Measurements from ENCODE around the gene TICRR.
A peak's percentile ranks its signal among the peaks of the same experiment; 100 is the strongest.

TICRR gene

DNA sequence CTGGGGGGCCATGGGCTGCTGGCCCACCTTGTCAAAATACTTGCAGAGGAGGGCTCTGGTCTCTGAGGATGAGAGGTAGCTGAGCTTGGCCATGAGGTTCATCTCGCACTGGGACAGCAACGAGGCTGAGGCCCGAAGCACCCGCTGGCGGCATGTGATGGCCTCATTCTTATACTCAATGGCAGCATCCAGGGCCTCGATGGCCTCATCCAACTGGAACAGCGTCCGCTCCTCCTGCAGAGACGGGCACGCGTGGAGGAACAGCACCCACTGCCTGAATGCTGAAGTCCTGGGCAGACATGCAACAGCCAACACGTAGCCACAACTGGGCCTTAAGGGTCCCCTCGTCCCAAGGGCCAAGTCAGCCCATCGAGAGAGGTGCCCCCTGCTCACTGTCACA lies 55.0 kb downstream of the TICRR start:
- DNase-seq = no peak

DNA sequence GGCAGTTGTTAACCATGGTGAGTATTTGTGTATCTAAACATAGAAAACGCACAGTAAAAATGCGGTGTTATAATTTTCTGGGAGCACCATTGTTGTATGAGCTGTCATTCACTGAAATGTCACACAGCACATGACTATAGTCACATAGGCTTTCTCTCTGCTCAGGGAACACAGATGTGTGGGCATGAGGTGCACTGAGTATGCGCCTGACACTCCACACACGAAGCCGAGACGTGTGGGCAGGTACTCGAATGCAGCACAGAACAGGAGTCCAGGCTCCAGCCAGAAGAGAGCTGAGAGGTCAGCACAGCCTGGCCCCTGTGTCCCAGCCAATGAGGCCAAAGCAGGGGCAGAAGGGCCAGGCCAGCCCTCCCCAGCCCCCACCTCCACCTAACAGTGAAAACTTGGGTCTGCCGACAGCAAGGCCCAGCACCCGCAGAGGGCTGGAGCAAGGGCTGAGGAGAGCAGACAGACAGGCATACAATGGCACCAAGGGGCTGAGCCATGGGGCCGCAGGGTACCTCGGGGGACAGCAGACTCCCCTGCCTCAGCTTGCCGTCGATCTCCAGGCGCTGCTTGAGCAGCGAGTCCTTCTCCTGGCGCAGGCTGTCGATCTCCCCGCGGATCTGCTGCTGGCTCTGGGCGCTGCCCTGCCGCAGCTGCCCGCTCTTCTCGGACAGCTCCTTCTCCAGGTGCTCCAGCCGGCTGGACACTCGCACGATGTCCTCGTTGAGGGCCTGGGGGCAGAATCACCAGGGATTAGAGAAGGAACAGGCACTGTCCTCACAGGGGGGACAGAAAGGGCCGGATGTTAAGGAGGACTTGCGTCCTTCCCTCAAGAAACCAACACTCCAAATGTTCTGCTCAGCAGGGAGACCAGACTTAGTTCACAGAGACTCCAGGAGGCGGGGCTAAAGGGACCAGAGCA lies 56.0 kb downstream of the TICRR start:
- DNase-seq = no peak

- DNase-seq = no peak
Observed at GRCh38 chr15:89631902-89632264, 56.6 kb downstream of the TICRR start.

GRCh38 chr15:89632563-89633430 lies 57.5 kb downstream of the TICRR start:
- DNase-seq = no peak

GRCh38 chr15:89633585-89633984 lies 58.3 kb downstream of the TICRR start:
- DNase-seq = no peak

DNA sequence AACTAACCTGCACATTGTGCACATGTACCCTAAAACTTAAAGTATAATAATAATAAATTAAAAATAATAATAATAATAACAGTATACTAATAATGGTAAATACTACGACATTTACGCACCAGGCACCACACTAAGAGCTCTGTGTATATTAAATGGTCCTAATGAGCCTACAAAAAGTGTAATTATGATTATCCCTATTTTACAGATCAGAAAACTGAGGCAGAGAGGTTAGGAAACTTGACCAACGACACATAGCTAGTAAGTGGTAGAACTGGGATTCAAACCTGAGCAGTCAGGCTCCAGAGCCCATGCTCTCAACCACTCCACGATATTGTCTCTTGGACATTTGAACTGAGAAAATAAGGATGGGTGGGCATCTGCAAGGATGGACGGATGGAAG lies 65.0 kb downstream of the TICRR start:
- DNase-seq = no peak

GRCh38 chr15:89641053-89641452 lies 65.8 kb downstream of the TICRR start:
- DNase-seq = no peak

GRCh38 chr15:89642106-89642505 lies 66.8 kb downstream of the TICRR start:
- no peak for DNase-seq

GRCh38 chr15:89645680-89646079 lies 70.4 kb downstream of the TICRR start:
- no peak for DNase-seq

DNA sequence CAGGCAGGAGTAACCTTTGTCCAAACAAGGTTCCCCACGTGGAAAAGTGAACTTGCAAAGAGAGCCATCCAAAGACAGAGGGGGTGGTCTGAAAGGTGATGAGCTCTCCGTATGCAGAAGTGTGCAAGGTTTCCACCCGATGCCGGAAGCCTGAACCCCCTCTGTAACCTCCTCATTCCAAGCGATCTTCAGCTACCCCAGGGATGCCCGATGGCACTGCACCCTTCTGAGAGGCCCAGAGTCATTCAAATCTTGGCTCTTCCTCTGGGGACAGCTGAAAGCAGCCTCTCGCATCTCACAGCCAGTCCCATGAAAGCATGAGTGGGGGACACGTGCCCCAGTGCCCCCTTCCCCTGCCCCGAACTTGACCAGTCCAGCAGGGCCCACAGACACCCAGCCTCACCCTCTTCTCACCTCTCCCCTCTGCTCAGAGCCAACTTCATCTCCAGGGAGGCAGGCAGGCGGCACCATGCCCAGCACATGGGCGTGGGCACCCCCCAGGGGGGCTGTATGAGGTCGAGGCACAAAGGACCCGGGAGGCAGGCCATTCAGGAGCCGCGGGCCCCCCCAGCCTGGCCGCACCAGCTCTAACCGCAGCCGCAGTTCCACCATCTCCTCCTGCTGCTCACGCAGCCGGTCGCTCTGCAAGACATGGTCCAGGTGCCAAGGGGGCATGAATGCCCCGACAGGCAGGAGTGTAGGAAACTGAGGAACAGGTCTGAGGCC lies 71.3 kb downstream of the TICRR start:
- no peak for DNase-seq

DNA sequence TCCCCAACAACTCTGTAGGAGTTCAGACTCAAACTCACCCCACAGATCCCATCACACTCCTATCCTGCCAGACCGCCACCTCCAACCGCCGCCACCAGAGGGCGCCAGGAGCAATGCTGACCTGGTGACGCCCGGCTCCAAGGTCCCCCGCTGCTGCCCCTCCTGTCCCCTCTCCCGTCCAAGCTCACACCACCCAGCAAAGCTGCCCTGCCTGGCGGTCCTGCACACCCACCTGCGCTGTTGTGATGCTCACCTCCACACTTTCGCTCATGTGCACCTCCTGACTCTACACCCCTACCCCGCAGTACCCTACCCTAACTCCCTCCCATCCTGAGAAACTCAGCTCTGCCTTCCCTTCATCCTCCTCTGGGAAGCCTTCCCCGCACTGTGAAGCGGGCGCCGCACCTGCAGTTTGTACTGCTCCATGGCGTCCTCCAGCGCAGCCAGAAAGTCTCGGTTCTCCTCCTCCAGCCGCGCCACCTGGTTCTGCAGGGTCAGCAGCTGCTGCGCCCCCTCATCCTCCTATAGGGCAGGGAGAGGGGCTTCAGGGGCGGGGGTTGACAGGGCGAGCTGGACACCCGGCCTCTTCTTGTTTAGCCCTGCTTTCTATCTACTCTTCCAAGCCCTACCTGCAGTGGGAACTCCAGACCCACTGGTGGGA lies 72.1 kb downstream of the TICRR start:
- peak in 7 of 14 donors; percentile 2 to 71 (median 22) for DNase-seq

- no peak for DNase-seq
Observed at GRCh38 chr15:89648106-89649012, 73.1 kb downstream of the TICRR start.

DNA sequence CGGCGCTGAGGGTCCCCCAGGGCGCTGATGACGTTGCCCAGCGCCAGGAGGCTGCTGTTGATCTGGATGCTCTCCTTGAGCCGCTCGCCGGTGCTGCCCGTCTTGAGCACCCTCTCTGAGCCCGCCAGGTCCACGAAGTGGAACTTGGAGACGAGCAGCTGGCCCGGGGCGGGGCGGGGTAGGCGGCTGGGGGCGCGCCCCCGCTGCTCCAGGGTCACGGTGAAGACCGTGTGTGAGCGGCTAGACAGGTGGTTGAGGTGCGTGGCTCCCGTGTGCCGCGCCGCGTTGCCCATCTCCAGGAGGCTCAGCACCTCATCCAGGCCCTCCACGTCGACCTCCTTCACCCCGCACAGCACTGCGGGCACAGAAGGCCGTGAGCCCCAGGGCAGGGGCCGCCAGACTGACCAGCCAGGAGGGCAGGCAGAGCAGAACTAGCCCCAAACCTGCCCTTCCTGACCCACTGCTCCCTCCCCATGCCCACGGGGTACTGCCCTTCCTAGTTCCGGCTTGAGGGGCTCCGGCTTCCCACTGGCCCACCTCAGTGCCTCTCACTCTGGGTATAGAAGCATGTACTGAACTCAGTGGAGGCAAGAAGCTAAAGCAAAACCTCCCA lies 73.8 kb downstream of the TICRR start:
- DNase-seq = no peak

DNA sequence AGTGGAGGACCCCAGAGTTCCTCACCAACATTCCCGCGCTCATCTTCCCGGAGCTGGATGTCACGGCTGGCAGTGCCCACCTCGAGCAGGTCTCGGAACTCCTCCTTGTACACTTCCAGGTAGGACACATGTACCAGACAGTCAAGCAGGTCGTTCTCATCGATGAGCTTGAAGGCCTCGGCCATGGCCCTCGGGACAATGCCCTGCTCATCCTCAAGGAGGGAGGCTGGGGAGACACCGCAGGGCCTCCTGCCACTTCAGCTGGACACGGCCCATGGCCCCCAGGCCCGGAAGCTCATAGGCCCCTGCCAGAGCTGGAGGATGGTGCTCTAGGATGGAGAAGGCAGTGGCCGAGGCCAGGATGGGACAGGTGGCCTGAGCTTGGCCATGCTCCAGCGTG lies 74.4 kb downstream of the TICRR start:
- no peak for DNase-seq

DNA sequence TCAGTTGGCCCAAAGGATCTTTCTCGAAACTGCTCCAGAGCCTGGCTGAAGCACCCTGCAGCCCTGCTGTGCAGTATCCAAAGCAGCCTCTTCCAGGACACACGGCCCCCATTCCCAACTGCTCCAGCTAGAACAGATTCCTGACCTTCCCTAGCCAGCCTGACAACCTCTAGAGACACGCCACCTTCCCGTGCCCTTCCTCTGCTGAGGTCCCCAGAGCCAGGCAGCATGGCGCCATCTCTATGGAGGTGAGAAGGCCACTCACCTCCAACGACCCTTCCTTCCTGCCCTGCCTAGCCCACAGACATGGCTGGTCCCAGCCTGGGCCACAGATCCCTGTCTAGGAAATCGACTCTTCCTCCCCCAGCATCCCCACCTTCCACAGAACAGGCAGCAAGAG lies 76.9 kb downstream of the TICRR start:
- no peak for DNase-seq

- DNase-seq = no peak
Observed at GRCh38 chr15:89652666-89653065, 77.4 kb downstream of the TICRR start.

DNA sequence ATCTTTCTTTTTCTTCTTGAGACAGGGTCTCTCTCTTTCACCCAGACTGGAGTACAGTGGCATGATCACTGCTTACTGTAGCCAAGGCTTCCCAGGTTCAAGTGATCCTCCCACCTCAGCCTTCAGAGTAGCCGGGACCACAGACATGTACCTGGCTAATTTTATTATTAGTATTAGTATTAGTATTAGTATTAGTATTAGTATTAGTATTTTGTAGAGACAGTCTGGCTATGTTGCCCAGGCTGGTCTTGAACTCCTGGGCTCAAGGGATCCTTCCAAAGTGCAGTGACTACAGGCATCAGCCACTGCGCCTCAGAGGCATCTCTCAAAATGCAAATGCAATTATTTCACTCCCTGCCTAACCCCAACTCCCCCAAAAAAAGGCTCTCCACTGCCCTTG lies 78.3 kb downstream of the TICRR start:
- DNase-seq = no peak

- DNase-seq = no peak
Observed at GRCh38 chr15:89654301-89654761, 79.1 kb downstream of the TICRR start.

DNA sequence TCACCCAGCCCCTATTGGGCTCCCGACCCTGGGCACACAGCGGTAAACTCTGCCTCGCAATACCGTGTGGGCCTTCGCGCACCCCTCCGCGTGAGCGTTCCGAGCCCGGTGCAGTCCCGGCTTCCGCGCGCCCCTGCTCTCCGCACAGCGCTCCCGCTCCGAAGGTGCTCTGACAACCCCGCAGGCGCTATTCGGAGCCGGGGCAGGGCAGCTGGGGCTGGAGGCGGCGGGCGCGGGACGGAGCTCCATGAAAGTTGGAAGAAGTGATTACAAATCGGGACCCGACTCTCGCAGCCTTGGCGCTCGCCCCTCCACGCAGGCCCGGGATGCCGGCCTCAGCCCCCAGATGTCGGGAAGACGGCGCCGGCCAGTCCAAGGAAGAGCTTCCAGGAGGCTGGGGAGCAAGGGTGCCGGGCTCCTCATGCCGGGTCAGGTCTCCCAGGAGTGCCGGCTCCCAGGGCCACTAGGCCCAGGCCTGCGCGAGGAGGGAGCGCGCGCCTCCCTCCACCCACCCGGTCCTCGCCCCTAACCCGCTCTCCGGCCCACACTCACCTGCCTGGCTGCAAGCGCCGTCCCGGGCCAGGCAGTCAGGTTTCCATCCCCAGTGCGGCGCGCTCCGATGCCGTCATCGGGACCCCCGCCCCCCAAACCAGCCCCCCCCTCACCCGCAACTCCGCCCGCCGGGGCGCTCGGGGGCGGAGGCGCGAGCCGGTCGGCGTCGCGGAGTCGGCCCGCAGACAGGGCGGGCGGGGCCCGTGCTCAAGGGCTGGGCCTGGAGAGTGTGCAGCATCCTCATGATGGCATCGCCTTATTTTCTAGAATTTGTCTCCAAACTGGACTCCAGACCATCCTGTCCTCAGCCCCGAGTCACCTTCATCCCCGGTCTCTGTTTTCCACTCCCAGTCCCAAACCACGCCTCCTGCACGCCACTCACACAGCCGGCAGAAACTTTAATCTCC lies 79.9 kb downstream of the TICRR start, which contains the start of gene KIF7:
KIF7 (minus strand) TSS at position 621 of the 959 bp plus-strand sequence. CDS start 2,537 bp downstream, outside the sequence.
- peak in 3 of 14 donors; percentile 22 to 42 (median 32) for DNase-seq

All from C1 segment of cervical spinal cord (tissue), 14 donors.